Epithelial cell of proximal tubule (primary cell): Measurements from ENCODE around the gene SRP9. TPM values are rescaled to one million over a fixed set of nuclear protein-coding genes. Genes with fewer than 3 reads are reported as not detected.

Source experiments
- DNase-seq: peaks from one replicate; pipeline ENCODE4 v3.0.0-alpha.2; 2011; ENCODE audit warnings: low read depth
- H3K4me3 ChIP-seq: 2 replicates; pipeline ENCODE4 v1.5.1; 2011; ENCODE audit warnings: low read depth, mild to moderate bottlenecking, low read length
- CTCF ChIP-seq: conservative IDR thresholded peaks from 2 replicates; pipeline ENCODE4 v1.5.1; 2012; ENCODE audit warnings: low read depth, mild to moderate bottlenecking, low read length
- total RNA-seq: library from RNA; depleted of rRNA; stranded (reverse); fragments of >200 nt; gene quantifications from 2 replicates; pipeline ENCODE4 v1.2.3, GENCODE V29; 2015

The SRP9 gene
- total RNA-seq: 313 and 368 TPM in 2 replicates

DNA sequence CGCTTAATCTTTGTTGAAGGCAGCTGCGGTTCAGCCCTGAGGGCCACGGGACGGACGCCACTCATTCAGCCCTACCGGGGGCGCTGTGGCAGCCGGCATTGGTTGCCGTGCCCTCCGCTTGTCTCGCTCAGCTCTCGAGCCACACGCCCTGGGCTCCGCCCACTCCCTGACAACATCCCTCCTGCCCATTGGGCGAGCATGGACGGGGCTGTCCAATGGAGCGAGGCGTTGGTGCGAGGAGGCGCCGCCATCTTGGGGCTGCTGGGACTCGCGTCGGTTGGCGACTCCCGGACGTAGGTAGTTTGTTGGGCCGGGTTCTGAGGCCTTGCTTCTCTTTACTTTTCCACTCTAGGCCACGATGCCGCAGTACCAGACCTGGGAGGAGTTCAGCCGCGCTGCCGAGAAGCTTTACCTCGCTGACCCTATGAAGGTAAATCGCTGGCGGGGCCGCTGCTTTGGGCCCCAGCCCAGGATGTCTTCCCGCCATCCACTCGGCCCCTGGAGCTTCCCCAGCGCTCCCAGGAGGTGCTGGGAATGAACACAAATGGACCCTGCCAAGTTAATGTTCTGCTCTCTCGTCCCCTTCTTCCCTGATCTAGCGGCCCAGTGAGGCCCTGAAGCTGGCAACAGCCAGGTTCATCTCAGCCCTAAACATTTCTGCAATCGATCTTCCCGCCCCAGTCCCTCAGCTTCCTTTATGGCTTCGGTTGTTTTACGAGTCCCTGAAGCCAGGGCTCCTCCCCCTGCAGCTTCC, at the start of gene SRP9:
SRP9 (plus strand) TSS at position 244 of the 754 bp plus-strand sequence; CDS start at position 359, 115 bp downstream.
- H3K4me3 ChIP-seq: peak within 1 kb of the TSS; percentile 96
- peak; percentile 82 for TF ChIP-seq CTCF
- DNase-seq: peak; percentile 75

DNA sequence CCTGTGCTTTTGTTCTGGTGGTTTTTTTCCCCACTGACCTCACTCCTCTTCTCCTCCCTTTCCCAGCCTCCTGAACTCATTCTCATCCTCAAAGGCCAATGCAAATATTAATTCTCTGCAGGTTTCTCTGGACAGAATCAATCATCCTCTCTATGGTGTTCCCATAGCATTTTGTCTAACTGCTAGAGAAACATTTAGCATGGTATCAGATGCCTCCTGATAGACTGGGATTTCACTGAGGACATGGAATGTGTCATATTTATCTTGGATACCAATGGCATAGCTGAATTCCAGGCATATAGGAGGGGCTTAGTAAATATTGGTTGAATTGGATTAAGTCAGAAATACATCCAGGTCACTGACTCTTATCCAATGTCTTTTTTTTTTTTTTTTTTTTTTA, 46.1 kb upstream of the SRP9 start:
- TF ChIP-seq CTCF: no peak
- no peak overlapping the region for H3K4me3 ChIP-seq
- no peak for DNase-seq

- no peak for DNase-seq
- no peak overlapping the region for H3K4me3 ChIP-seq
- no peak for TF ChIP-seq CTCF
These were observed 44.4 kb upstream of the SRP9 start for GRCh38 chr1:225733254-225733653.

- TF ChIP-seq CTCF: peak; percentile 16
- DNase-seq: peak; percentile 99
- peak overlapping the region; percentile 17 for H3K4me3 ChIP-seq
These were observed 42.1 kb upstream of the SRP9 start for GRCh38 chr1:225735252-225736149.

- TF ChIP-seq CTCF: no peak
- H3K4me3 ChIP-seq: no peak overlapping the region
- DNase-seq: no peak
These were observed 41.1 kb upstream of the SRP9 start for GRCh38 chr1:225736437-225737098.

DNA sequence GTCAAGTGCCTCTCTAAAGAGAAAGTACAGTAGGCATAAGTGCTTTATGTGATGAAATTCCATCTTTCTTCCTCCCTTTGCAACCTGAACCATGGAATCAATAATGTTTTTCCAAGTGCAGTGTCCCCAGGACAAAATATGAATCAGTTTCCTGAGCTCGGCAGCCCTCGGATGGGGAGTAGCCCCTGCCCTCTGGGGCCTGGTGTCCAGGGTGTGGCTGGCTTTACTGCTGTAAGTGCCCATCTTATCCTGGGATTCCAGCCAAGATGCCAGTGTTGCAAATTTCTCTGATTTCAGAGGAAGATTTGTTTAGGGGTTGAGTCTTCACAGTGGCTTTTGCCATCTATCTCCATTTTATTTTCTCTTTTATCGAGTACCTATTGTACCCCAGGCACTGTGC, 40.5 kb upstream of the SRP9 start:
- DNase-seq: no peak
- no peak overlapping the region for H3K4me3 ChIP-seq
- TF ChIP-seq CTCF: no peak
